WTC11 (cell line): Measurements from ENCODE around the gene INHA. TPM values are rescaled to one million over a fixed set of nuclear protein-coding genes. Genes with fewer than 3 reads are reported as not detected.

Experiments used
- ATAC-seq: fragments of 200-7000 bp; cut with Tn5 transposase; 2 replicates; pipeline ENCODE4 v1.10.0; 2021; ENCODE audit warnings: mild to moderate bottlenecking, moderate library complexity
- CTCF ChIA-PET: fragments of 300-600 bp; sonication (Branson Sonifier 250); formaldehyde crosslinking; loops from one replicate; lab custom pipeline; 2021; ENCODE audit warnings: antibody characterized with exemption; lab: Charles Lee
- POLR2A ChIA-PET: fragments of 350-600 bp; sonication (Branson Sonifier 250); formaldehyde crosslinking; loops from one replicate; lab custom pipeline; 2021; ENCODE audit warnings: antibody characterized with exemption; lab: Charles Lee
- DNase-seq: peaks from one replicate; pipeline ENCODE4 v3.0.0; 2021; ENCODE audit warnings: low spot score
- H3K27ac Mint-ChIP-seq: 2 replicates; pipeline ENCODE4 v1.8.0; 2021; ENCODE audit warnings: mixed read lengths
- H3K27me3 Mint-ChIP-seq: 2 replicates; pipeline ENCODE4 v1.8.0; 2021; ENCODE audit warnings: low read depth, mild to moderate bottlenecking, moderate library complexity, mixed read lengths
- H3K36me3 Mint-ChIP-seq: 2 replicates; pipeline ENCODE4 v1.8.0; 2021; ENCODE audit warnings: mixed read lengths
- H3K4me1 Mint-ChIP-seq: 2 replicates; pipeline ENCODE4 v1.8.0; 2022; ENCODE audit warnings: mixed read lengths
- H3K4me3 Mint-ChIP-seq: 2 replicates; pipeline ENCODE4 v1.8.0; 2021; ENCODE audit warnings: mild to moderate bottlenecking, moderate library complexity, mixed read lengths
- H3K9me3 Mint-ChIP-seq: 2 replicates; pipeline ENCODE4 v1.8.0; 2021; ENCODE audit warnings: mixed read lengths
- ARID4B ChIP-seq: sonication (generic); formaldehyde crosslinking; IDR thresholded peaks from 2 replicates; pipeline ENCODE4 v1.8.0; 2023; ENCODE audit warnings: missing genetic modification reagents, mild to moderate bottlenecking, borderline replicate concordance
- IRF2 ChIP-seq: sonication (generic); formaldehyde crosslinking; IDR thresholded peaks from 2 replicates; pipeline ENCODE4 v1.8.0; 2022; ENCODE audit warnings: low read depth, missing genetic modification reagents, borderline replicate concordance
- KAT7 ChIP-seq: sonication (generic); formaldehyde crosslinking; IDR thresholded peaks from 2 replicates; pipeline ENCODE4 v1.8.1; 2023; ENCODE audit warnings: missing genetic modification reagents, mild to moderate bottlenecking, borderline replicate concordance
- MLX ChIP-seq: sonication (generic); formaldehyde crosslinking; IDR thresholded peaks from 2 replicates; pipeline ENCODE4 v1.8.1; 2023; ENCODE audit warnings: mild to moderate bottlenecking, missing genetic modification reagents, moderate library complexity
- MXD4 ChIP-seq: fragments of 250-450 bp; sonication (Bioruptor Pico); IDR thresholded peaks from 2 replicates; pipeline ENCODE4 v1.8.0; 2021; ENCODE audit warnings: mild to moderate bottlenecking, moderate library complexity, borderline replicate concordance
- NFATC4 ChIP-seq: fragments of 250-450 bp; sonication (Bioruptor Pico); IDR thresholded peaks from 2 replicates; pipeline ENCODE4 v1.9.0; 2021; ENCODE audit warnings: mild to moderate bottlenecking
- NFE2L1 ChIP-seq: sonication (generic); formaldehyde crosslinking; IDR thresholded peaks from 2 replicates; pipeline ENCODE4 v1.8.1; 2023; ENCODE audit warnings: missing genetic modification reagents
- NR2C2 ChIP-seq: sonication (generic); formaldehyde crosslinking; IDR thresholded peaks from 2 replicates; pipeline ENCODE4 v1.8.0; 2022; ENCODE audit warnings: mild to moderate bottlenecking, missing genetic modification reagents
- SOX15 ChIP-seq: fragments of 250-450 bp; sonication (Bioruptor Pico); IDR thresholded peaks from 2 replicates; pipeline ENCODE4 v1.9.0; 2021; ENCODE audit warnings: mild to moderate bottlenecking
- TCF7 ChIP-seq: sonication (generic); formaldehyde crosslinking; IDR thresholded peaks from 2 replicates; pipeline ENCODE4 v1.8.0; 2022; ENCODE audit warnings: mild to moderate bottlenecking, low read depth, missing genetic modification reagents, moderate library complexity
- USF1 ChIP-seq: sonication (generic); formaldehyde crosslinking; IDR thresholded peaks from 2 replicates; pipeline ENCODE4 v1.8.0; 2022; ENCODE audit warnings: mild to moderate bottlenecking, missing genetic modification reagents
- ZNF121 ChIP-seq: sonication (generic); formaldehyde crosslinking; IDR thresholded peaks from 2 replicates; pipeline ENCODE4 v1.8.0; 2023; ENCODE audit warnings: missing genetic modification reagents
- ZNF219 ChIP-seq: sonication (generic); formaldehyde crosslinking; IDR thresholded peaks from 2 replicates; pipeline ENCODE4 v1.8.0; 2023; ENCODE audit warnings: missing genetic modification reagents, mild to moderate bottlenecking, borderline replicate concordance
- ZNF232 ChIP-seq: sonication (generic); formaldehyde crosslinking; IDR thresholded peaks from 2 replicates; pipeline ENCODE4 v1.8.0; 2022; ENCODE audit warnings: mild to moderate bottlenecking, missing genetic modification reagents
- ZNF281 ChIP-seq: sonication (generic); formaldehyde crosslinking; IDR thresholded peaks from 2 replicates; pipeline ENCODE4 v1.8.0; 2023; ENCODE audit warnings: mild to moderate bottlenecking, missing genetic modification reagents
- total RNA-seq: library from RNA; stranded (reverse); gene quantifications from 3 replicates; pipeline ENCODE4 v1.2.3, GENCODE V29; 2021
- TF ChIP-seq, protein P1 (sequence below): sonication (generic); formaldehyde crosslinking; IDR thresholded peaks from 2 replicates; pipeline ENCODE4 v1.8.1; 2023; ENCODE audit warnings: mild to moderate bottlenecking, missing genetic modification reagents
- TF ChIP-seq, protein P2 (sequence below): sonication (generic); formaldehyde crosslinking; IDR thresholded peaks from 2 replicates; pipeline ENCODE4 v1.8.1; 2022; ENCODE audit warnings: mild to moderate bottlenecking, moderate library complexity, missing genetic modification reagents
- TF ChIP-seq, protein P3 (sequence below): fragments of 250-450 bp; sonication (Bioruptor Pico); conservative IDR thresholded peaks from 2 replicates; pipeline ENCODE4 v1.9.0; 2021; ENCODE audit warnings: mild to moderate bottlenecking

Gene INHA
- total RNA-seq, 1 experiment from 2014 or later, result 1.4 TPM

DNA sequence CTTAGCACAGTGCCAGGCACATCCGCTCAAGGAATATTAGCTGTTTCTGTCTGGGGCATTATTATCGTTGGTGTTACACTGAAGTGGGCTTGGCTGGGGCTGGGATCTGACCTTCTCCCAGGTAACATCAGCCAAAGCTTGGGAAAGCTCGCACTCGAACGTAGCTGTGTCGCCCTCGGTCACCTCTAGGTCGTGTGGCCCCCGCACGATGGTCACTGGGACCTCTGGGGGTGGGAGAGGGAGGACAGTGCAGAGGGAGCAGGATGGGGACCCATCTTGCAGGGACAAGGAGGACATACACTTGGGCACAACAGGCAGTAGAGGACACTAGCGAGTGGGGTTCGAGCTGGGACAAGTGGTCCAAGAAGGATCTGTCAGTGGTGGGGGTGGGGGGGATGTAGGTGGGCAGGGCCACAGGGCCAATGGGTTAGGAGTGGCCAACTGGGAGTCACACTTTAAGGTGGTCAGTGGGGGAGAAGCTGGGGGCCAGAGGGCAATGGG, 18.6 kb upstream of the INHA start:
- POLR2A ChIA-PET, result interaction anchor here (0.6 to 2.8 kb wide), 3 partner anchors 8 to 44 kb away, joined by 3 to 17 read pairs (median 14); partner anchors contain the start of genes OBSL1 and STK11IP
- ATAC-seq, result no peak
- Mint-ChIP-seq H3K4me1 (peaks cover 10% of the 10 kb centered on the region), H3K27ac (no peak overlapping the region), H3K4me3 (peak overlapping the region; percentile 53), H3K36me3 (peaks cover 7% of the 10 kb centered on the region; the same call in 1 of the 2 replicates), H3K27me3 (peaks cover 38% of the 10 kb centered on the region), H3K9me3 (no peaks in the 10 kb centered on the region)
- DNase-seq, result no peak
- no peak for TF ChIP-seq ARID4B (CRISPR knock-in tag)
- no peak for TF ChIP-seq NFE2L1
- TF ChIP-seq, protein P1, sequence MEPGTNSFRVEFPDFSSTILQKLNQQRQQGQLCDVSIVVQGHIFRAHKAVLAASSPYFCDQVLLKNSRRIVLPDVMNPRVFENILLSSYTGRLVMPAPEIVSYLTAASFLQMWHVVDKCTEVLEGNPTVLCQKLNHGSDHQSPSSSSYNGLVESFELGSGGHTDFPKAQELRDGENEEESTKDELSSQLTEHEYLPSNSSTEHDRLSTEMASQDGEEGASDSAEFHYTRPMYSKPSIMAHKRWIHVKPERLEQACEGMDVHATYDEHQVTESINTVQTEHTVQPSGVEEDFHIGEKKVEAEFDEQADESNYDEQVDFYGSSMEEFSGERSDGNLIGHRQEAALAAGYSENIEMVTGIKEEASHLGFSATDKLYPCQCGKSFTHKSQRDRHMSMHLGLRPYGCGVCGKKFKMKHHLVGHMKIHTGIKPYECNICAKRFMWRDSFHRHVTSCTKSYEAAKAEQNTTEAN, result no peak
- CTCF ChIA-PET, result interaction anchor here (1.5 to 3.9 kb wide), 3 partner anchors 8 to 24 kb away, joined by 6 to 35 read pairs (median 15); no protein-coding TSS in a partner anchor

DNA sequence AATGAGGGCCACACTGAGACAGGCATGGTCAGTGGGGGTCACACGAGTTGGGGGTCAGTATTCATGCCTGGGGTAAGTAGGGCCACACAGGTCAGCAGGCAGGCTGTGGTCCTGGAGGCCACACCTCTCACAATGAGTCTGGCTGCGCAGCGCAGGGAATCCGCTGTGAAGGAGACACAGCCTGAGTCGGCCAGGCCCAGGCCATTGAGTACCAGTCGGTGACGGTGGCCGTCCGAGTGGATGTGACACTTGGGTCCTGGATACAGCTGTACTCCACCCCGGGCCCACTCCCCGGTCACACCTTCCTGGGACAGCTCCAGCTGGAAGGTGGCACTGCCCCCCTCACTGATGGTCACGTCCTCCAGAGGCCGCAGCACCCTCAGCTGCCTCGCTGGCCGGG, 17.8 kb upstream of the INHA start:
- CTCF ChIA-PET, result no interaction called here
- POLR2A ChIA-PET, result no interaction called here
- no peaks in the 10 kb centered on the region for H3K9me3 Mint-ChIP-seq
- TF ChIP-seq NR2C2 (CRISPR knock-in tag) (no peak), NFATC4 (CRISPR knock-in tag) (no peak), ZNF232 (CRISPR knock-in tag) (no peak), ZNF121 (CRISPR knock-in tag) (no peak), IRF2 (no peak), NFE2L1 (no peak), MLX (CRISPR knock-in tag) (no peak), USF1 (no peak), TCF7 (CRISPR knock-in tag) (no peak), ZNF219 (no peak), SOX15 (CRISPR knock-in tag) (no peak), KAT7 (CRISPR knock-in tag) (no peak), MXD4 (no peak), ZNF281 (CRISPR knock-in tag) (no peak)
- TF ChIP-seq, protein P2, sequence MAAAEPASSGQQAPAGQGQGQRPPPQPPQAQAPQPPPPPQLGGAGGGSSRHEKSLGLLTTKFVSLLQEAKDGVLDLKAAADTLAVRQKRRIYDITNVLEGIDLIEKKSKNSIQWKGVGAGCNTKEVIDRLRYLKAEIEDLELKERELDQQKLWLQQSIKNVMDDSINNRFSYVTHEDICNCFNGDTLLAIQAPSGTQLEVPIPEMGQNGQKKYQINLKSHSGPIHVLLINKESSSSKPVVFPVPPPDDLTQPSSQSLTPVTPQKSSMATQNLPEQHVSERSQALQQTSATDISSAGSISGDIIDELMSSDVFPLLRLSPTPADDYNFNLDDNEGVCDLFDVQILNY (CRISPR knock-in tag), result no peak
- TF ChIP-seq, protein P1, result no peak
- TF ChIP-seq, protein P3, sequence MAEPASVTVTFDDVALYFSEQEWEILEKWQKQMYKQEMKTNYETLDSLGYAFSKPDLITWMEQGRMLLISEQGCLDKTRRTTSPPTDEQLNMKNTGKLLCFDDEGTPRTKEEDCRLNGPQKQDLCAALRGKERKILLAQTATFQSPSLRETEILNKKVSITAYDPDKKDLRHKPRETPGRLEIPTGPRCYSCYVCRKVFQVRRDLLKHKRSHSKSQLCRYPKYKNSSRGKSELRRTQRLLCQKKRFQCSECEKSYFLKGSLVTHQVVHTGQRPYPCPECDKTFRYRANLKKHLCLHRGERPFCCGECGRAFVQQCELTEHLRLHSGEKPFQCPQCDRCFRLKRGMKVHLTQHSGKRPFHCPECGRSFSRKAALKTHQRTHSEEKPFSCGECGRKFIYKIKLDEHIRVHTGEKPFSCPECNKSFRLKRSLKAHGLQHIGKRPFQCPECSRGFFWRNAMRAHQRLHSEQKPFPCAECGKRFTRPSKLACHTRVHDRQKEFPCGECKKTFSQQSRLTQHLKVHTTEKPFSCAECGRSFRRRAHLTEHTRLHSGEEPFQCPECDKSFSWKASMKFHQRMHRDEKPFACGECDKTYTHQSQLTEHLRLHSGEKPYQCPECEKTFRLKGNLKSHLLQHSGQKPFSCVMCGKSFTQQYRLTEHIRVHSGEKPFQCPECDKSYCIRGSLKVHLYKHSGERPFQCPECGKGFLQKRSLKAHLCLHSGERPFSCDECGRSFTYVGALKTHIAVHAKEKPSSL (CRISPR knock-in tag), result no peak

More for the DNA sequence above, 17.8 kb upstream of the INHA start:
- DNase-seq (no peak), ATAC-seq (no peak)
- Mint-ChIP-seq H3K27me3 (peaks cover 34% of the 10 kb centered on the region), H3K36me3 (peaks cover 8% of the 10 kb centered on the region; the same call in 1 of the 2 replicates), H3K4me1 (peaks cover 10% of the 10 kb centered on the region), H3K27ac (no peak overlapping the region), H3K4me3 (no peak overlapping the region)
